Lower lobe of right lung (tissue), 2 donors: ENCODE measurements around the gene TSEN2. TPM values are rescaled to one million over a fixed set of nuclear protein-coding genes. Genes with fewer than 3 reads are reported as not detected.
A peak's percentile ranks its signal among the peaks of the same experiment; 100 is the strongest.
"Not testable (repeated sequence)": the region's sequence is repeated elsewhere in the genome, so short reads cannot be mapped to it uniquely, and the experiment has no call there.

Experiments
- ATAC-seq, 2 donors: fragments of 200-7000 bp; cut with Tn5 transposase; one replicate each; pipeline ENCODE4 v1.9.1; 2020 to 2022; ENCODE audit warnings: mild to moderate bottlenecking in 2 of 2, moderate library complexity in 2 of 2
- DNase-seq: peaks from one replicate; pipeline ENCODE4 v3.0.0-alpha.2; 2020
- H3K27ac ChIP-seq: fragments of 200-600 bp; one replicate; pipeline ENCODE4 v1.8.0; 2022
- H3K27me3 ChIP-seq: fragments of 200-600 bp; one replicate; pipeline ENCODE4 v1.8.0; 2022; ENCODE audit warnings: low read depth
- H3K36me3 ChIP-seq: fragments of 200-600 bp; one replicate; pipeline ENCODE4 v1.8.0; 2022; ENCODE audit warnings: mild to moderate bottlenecking
- H3K4me1 ChIP-seq: fragments of 200-600 bp; one replicate; pipeline ENCODE4 v1.8.0; 2022
- H3K4me3 ChIP-seq: fragments of 200-600 bp; one replicate; pipeline ENCODE4 v1.8.0; 2022; ENCODE audit warnings: mild to moderate bottlenecking
- H3K9me3 ChIP-seq: fragments of 200-600 bp; one replicate; pipeline ENCODE4 v1.8.0; 2022
- CTCF ChIP-seq: fragments of 200-600 bp; IDR thresholded peaks from one replicate; pipeline ENCODE4 v1.8.0; 2022; ENCODE audit warnings: antibody characterized with exemption, mild to moderate bottlenecking
- intact Hi-C: fragments of 100-400 bp; cut with DNase I; formaldehyde crosslinking; loops from one replicate; pipeline ENCODE4 v1.11.0; 2022
- total RNA-seq: library from RNA; stranded (reverse); fragmentation: NEBNext Ultra II Directional; extraction: Animal tissue kit (Norgen Biotek cat#: 25700); gene quantifications from one replicate; pipeline ENCODE4 v1.2.1, GENCODE V29; 2021
- donor health status: DM: no; HTN: yes; CAD: no; lungs with severe emphysema.

Gene TSEN2
- total RNA-seq, 1 donor from 2014 or later: 23.6 TPM

- H3K36me3 ChIP-seq: no peaks in the 10 kb centered on the region
- TF ChIP-seq CTCF: no peak
- no peak overlapping the region for H3K27ac ChIP-seq
- no peaks in the 10 kb centered on the region for H3K9me3 ChIP-seq
- H3K4me3 ChIP-seq: no peak overlapping the region
- no peak for ATAC-seq
- no peaks in the 10 kb centered on the region for H3K27me3 ChIP-seq
- H3K4me1 ChIP-seq: no peaks in the 10 kb centered on the region
- DNase-seq: no peak
- intact Hi-C loops: no loop called here
These were observed 29.5 kb upstream of the TSEN2 start for GRCh38 chr3:12454816-12455121.

DNA sequence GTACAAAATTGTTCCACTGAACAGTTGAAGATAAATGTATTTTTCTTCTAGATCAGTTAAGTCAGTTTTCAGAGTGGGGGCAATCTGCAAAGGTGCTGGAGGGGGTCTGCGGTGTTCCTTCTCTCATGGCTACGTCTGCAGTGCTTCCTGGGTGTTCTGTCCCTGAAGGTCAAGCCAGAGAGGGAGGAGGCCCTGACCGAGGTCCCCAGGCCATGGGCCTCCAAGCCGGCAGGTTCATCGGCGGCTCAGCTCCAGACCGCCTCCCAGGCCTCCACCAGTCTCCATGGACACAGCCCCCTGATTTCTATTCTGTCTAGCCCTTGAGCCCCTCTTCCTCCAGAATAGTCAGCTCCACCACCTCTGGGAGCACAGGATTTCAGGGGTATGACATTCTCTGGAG lies 28.5 kb upstream of the TSEN2 start:
- no peaks in the 10 kb centered on the region for H3K36me3 ChIP-seq
- H3K9me3 ChIP-seq: no peaks in the 10 kb centered on the region
- H3K4me3 ChIP-seq: no peak overlapping the region
- DNase-seq (no peak), ATAC-seq (no peak)
- intact Hi-C loops: no loop called here
- no peak for TF ChIP-seq CTCF
- H3K27me3 ChIP-seq: no peaks in the 10 kb centered on the region
- H3K27ac ChIP-seq: no peak overlapping the region
- H3K4me1 ChIP-seq: no peaks in the 10 kb centered on the region

GRCh38 chr3:12456441-12456840 lies 27.8 kb upstream of the TSEN2 start:
- no peak for DNase-seq
- ATAC-seq: no peak
- intact Hi-C loops: no loop called here
- no peak overlapping the region for H3K4me3 ChIP-seq
- H3K27me3 ChIP-seq: no peaks in the 10 kb centered on the region
- no peaks in the 10 kb centered on the region for H3K9me3 ChIP-seq
- no peaks in the 10 kb centered on the region for H3K36me3 ChIP-seq
- TF ChIP-seq CTCF: no peak
- no peak overlapping the region for H3K27ac ChIP-seq
- no peaks in the 10 kb centered on the region for H3K4me1 ChIP-seq

DNA sequence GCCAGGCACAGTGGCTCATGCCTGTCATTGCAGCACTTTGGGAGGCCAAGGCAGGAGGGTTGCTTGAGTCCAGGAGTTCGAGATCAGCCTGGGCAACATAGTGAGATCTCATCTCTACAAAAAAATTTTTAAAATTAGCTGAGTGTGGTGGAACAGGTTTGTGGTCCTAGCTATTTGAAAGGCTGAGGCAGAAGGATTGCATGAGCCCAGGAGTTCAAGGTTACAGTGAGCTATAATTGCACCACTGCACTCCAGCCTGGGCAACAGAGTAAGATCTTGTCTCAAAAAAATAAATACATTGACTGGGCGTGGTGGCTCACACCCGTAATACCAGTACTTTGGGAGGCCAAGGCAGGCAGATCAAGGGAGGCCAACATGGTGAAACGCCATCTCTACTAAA lies 26.9 kb upstream of the TSEN2 start:
- H3K27me3 ChIP-seq, DNase-seq, ATAC-seq, H3K4me3 ChIP-seq, H3K9me3 ChIP-seq, H3K27ac ChIP-seq, intact Hi-C loops, H3K36me3 ChIP-seq, H3K4me1 ChIP-seq: not testable (repeated sequence)

- peak; percentile 68 to 82 for ATAC-seq
- no peak for TF ChIP-seq CTCF
- intact Hi-C loops: no loop called here
These were observed 25.4 kb upstream of the TSEN2 start for GRCh38 chr3:12458901-12459300.

GRCh38 chr3:12460127-12460526 lies 24.2 kb upstream of the TSEN2 start:
- ATAC-seq: no peak
- no peaks in the 10 kb centered on the region for H3K36me3 ChIP-seq
- H3K9me3 ChIP-seq: no peaks in the 10 kb centered on the region
- peak overlapping the region; percentile 53 for H3K27ac ChIP-seq
- H3K4me3 ChIP-seq: no peak overlapping the region
- TF ChIP-seq CTCF: no peak
- intact Hi-C loops: no loop called here
- DNase-seq: no peak
- H3K27me3 ChIP-seq: no peaks in the 10 kb centered on the region
- peaks cover 11% of the 10 kb centered on the region for H3K4me1 ChIP-seq

More at GRCh38 chr3:12458901-12459300, 25.4 kb upstream of the TSEN2 start:
- peak; percentile 88 for DNase-seq
- no peaks in the 10 kb centered on the region for H3K9me3 ChIP-seq
- H3K27ac ChIP-seq: no peak overlapping the region
- no peaks in the 10 kb centered on the region for H3K27me3 ChIP-seq
- H3K4me3 ChIP-seq: no peak overlapping the region
- H3K36me3 ChIP-seq: no peaks in the 10 kb centered on the region
- H3K4me1 ChIP-seq: peaks cover 11% of the 10 kb centered on the region
